BJ (cell line): ENCODE measurements around the gene TNKS2. TPM values are rescaled to one million over a fixed set of nuclear protein-coding genes. Genes with fewer than 3 reads are reported as not detected.

Source experiments
- CTCF ChIA-PET: fragments of 350-600 bp; formaldehyde crosslinking; extraction: SDS; loops from one replicate; lab custom pipeline; 2021; ENCODE audit warnings: antibody characterized with exemption, inconsistent platforms; lab: Yijun Ruan, JAX
- POLR2A ChIA-PET: fragments of 300-600 bp; sonication (Branson Sonifier 250); formaldehyde crosslinking; extraction: SDS; loops from one replicate; lab custom pipeline; 2021; ENCODE audit warnings: antibody characterized with exemption; lab: Charles Lee
- DNase-seq: peaks from one replicate; pipeline ENCODE4 v3.0.0-alpha.2; 2011; ENCODE audit warnings: low read depth
- H3K27me3 ChIP-seq: 2 replicates; pipeline ENCODE4 v1.6.0; 2011; ENCODE audit warnings: low read length; ENCODE audit not compliant: control insufficient read depth, insufficient read depth
- H3K36me3 ChIP-seq: 2 replicates; pipeline ENCODE4 v1.5.1; 2011; ENCODE audit warnings: low read length; ENCODE audit not compliant: control insufficient read depth, insufficient read depth
- H3K4me3 ChIP-seq: 2 replicates; pipeline ENCODE4 v1.5.1; 2011; ENCODE audit warnings: low read depth, mild to moderate bottlenecking, control low read depth, low read length
- CTCF ChIP-seq: IDR thresholded peaks from 2 replicates; pipeline ENCODE4 v1.5.1; 2011; ENCODE audit warnings: low read depth, mild to moderate bottlenecking, control low read depth, inconsistent platforms, low read length, moderate library complexity; ENCODE audit not compliant: insufficient read depth
- polyA plus RNA-seq: library from polyadenylated mRNA; depleted of rRNA; stranded (reverse); fragments of >200 nt; gene quantifications from 2 replicates; pipeline ENCODE4 v1.2.3, GENCODE V29; 2011; rRNA removed
- small RNA-seq: library from RNA; depleted of rRNA; stranded (forward); fragments of <200 nt; gene quantifications from one replicate; pipeline ENCODE3, GENCODE V24; 2012; ENCODE audit warnings: low replicate concordance, low read depth; ENCODE audit not compliant: insufficient read length

Gene TNKS2
- polyA plus RNA-seq, 1 experiment: 16.6 TPM

GRCh38 chr10:91910467-91910866, 112.2 kb downstream of the TNKS2 start:
- DNase-seq: no peak
- POLR2A ChIA-PET: interaction anchor here (0.7 kb wide), 1 partner anchor 504 kb away, joined by 6 read pairs; no protein-coding TSS in a partner anchor
- no peak overlapping the region for H3K4me3 ChIP-seq
- no peak for TF ChIP-seq CTCF
- CTCF ChIA-PET: interaction anchor here (0.6 to 1.1 kb wide), 3 partner anchors 14 to 167 kb away, joined by 3 read pairs; no protein-coding TSS in a partner anchor
- no peaks in the 10 kb centered on the region for H3K36me3 ChIP-seq
- no peaks in the 10 kb centered on the region; the same call in 1 of the 2 replicates for H3K27me3 ChIP-seq

Small RNA genes within 50 kb of the gene (small RNA-seq; reads per million reads assigned to genes)
- not detected for gene AL359198.2
- gene SRP9P1: not detected

Other genes starting within 250 kb of the TNKS2 start
- gene PPP1R3C, start 165.4 kb upstream of the TNKS2 start, polyA plus RNA-seq: 33.4 and 53.4 TPM in 2 replicates
- gene FGFBP3, start 111.1 kb downstream of the TNKS2 start, polyA plus RNA-seq: 0.11 and 0.22 TPM in 2 replicates
- gene BTAF1, start 125.3 kb downstream of the TNKS2 start, polyA plus RNA-seq: 13.9 and 25.7 TPM in 2 replicates